Right hindlimb (tissue), 1 donor: Measurements from ENCODE around the gene ANKRD62.

Experiments
- DNase-seq: peaks from one replicate; pipeline ENCODE4 v3.0.0-alpha.2; 2018

Gene ANKRD62

GRCh38 chr18:12093520-12094257, at the start of gene ANKRD62:
TSS of gene ANKRD62 (plus strand) at chr18:12093843. CDS start at chr18:12094018, 175 bp downstream.
- DNase-seq, result no peak

GRCh38 chr18:12044591-12044990, 49.1 kb upstream of the ANKRD62 start:
- no peak for DNase-seq

GRCh38 chr18:12046046-12046750, 47.4 kb upstream of the ANKRD62 start:
- no peak for DNase-seq

GRCh38 chr18:12046751-12047335, 46.8 kb upstream of the ANKRD62 start:
- DNase-seq, result no peak

- no peak for DNase-seq
Measured at GRCh38 chr18:12048010-12048826, 45.4 kb upstream of the ANKRD62 start.

- DNase-seq, result no peak
Measured at GRCh38 chr18:12048827-12049175, 44.8 kb upstream of the ANKRD62 start.

GRCh38 chr18:12049978-12050811, 43.4 kb upstream of the ANKRD62 start:
- no peak for DNase-seq

GRCh38 chr18:12052866-12053265, 40.8 kb upstream of the ANKRD62 start:
- no peak for DNase-seq

- DNase-seq, result no peak
Measured at GRCh38 chr18:12053289-12053688, 40.4 kb upstream of the ANKRD62 start.

- DNase-seq, result no peak
Measured at GRCh38 chr18:12056034-12056883, 37.4 kb upstream of the ANKRD62 start.

- DNase-seq, result no peak
Measured at GRCh38 chr18:12056884-12057402, 36.7 kb upstream of the ANKRD62 start.

GRCh38 chr18:12057419-12058039, 36.1 kb upstream of the ANKRD62 start:
- DNase-seq, result no peak

- DNase-seq, result no peak
Measured at GRCh38 chr18:12059334-12060181, 34.1 kb upstream of the ANKRD62 start.

GRCh38 chr18:12060182-12060870, 33.3 kb upstream of the ANKRD62 start:
- no peak for DNase-seq

GRCh38 chr18:12061685-12062084, 32.0 kb upstream of the ANKRD62 start:
- DNase-seq, result no peak

- no peak for DNase-seq
Measured at GRCh38 chr18:12062974-12063373, 30.7 kb upstream of the ANKRD62 start.

GRCh38 chr18:12064086-12064763, 29.4 kb upstream of the ANKRD62 start:
- DNase-seq, result no peak

GRCh38 chr18:12065397-12065796, 28.2 kb upstream of the ANKRD62 start:
- DNase-seq, result no peak
